Vagina (tissue), 2 donors: ENCODE results near the gene TMOD3.

Experiments used
- POLR2A ChIP-seq, 2 donors: fragments of 450-650 bp; IDR thresholded peaks; one replicate each; pipeline ENCODE4 v1.6.1; 2017; ENCODE audit warnings: antibody characterized with exemption in 2 of 2, mild to moderate bottlenecking in 2 of 2, moderate library complexity in 2 of 2
- POLR2AphosphoS5 ChIP-seq, 2 donors: sonication (generic); formaldehyde crosslinking; IDR thresholded peaks; one replicate each; pipeline ENCODE4 v1.9.0; 2017; ENCODE audit warnings: antibody characterized with exemption in 2 of 2, mild to moderate bottlenecking in 2 of 2, low read depth in 1 of 2; ENCODE audit not compliant: insufficient read depth in 1 of 2
- TF ChIP-seq, protein P1 (sequence below), 3 experiments: fragments of 450-650 bp in 2 of 3; fragments of 200-600 bp in 1 of 3; sonication (generic) in 1 of 3; IDR thresholded peaks; one replicate each; pipeline ENCODE4 v1.5.1; 2017 to 2019; ENCODE audit warnings: antibody characterized with exemption in 3 of 3, mild to moderate bottlenecking in 2 of 3, moderate library complexity in 2 of 3

DNA sequence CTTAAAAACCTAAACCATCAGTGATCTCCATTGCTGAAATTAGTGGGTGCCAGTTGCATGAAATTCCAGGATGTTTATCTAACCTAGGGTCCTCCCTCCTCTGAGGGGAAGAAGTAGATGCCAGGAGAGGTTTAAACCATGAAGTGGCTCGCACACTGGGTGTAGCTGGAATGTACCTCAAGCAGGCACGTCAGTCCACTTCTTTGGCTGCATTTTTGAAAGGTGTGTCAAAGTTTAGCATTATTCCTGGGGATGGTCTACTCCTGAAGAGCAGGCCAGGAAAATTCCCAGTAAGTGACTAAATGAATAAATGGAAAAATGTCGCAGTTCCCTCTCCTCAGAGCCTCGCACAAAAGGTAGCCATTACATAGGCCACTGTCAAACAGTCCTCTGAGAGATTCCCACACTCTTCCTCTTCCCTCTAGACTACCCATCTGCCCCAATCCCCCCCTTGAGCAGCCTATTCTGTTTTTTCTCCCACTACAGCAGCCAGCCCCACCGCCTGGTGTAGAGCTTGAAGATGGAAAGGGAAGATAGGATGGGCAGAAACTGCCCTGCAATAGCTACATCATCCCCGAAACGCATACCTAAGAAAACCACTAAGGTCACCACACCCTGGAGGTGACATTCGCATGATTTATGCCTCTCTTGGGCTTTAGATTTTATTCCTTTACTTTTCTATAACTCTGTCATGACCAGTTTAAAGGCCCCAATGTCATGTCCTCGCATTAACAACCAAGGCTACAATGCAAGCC is 655 bp upstream of the TMOD3 start:
- TF ChIP-seq, protein P1, sequence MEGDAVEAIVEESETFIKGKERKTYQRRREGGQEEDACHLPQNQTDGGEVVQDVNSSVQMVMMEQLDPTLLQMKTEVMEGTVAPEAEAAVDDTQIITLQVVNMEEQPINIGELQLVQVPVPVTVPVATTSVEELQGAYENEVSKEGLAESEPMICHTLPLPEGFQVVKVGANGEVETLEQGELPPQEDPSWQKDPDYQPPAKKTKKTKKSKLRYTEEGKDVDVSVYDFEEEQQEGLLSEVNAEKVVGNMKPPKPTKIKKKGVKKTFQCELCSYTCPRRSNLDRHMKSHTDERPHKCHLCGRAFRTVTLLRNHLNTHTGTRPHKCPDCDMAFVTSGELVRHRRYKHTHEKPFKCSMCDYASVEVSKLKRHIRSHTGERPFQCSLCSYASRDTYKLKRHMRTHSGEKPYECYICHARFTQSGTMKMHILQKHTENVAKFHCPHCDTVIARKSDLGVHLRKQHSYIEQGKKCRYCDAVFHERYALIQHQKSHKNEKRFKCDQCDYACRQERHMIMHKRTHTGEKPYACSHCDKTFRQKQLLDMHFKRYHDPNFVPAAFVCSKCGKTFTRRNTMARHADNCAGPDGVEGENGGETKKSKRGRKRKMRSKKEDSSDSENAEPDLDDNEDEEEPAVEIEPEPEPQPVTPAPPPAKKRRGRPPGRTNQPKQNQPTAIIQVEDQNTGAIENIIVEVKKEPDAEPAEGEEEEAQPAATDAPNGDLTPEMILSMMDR (IDR thresholded peaks at IDR 0.05) = no peak
- TF ChIP-seq POLR2AphosphoS5 (IDR thresholded peaks at IDR 0.05; ENCODE audit: insufficient read depth in 1 of 2, low read depth in 1 of 2) (no peak), POLR2A (IDR thresholded peaks at IDR 0.05) (no peak)
